Transverse colon (tissue), 4 donors: ENCODE measurements around the gene NUP205. TPM values are rescaled to one million over a fixed set of nuclear protein-coding genes. Genes with fewer than 3 reads are reported as not detected.

ENCODE experiments used
- DNase-seq: peaks from one replicate; pipeline ENCODE4 v3.0.0-alpha.2; 2019
- H3K27ac ChIP-seq, 4 donors: fragments of 200-600 bp; sonication (generic); 2 replicates each; pipeline ENCODE4 v1.5.1; 2016 to 2018; ENCODE audit warnings: inconsistent platforms in 4 of 4
- H3K27me3 ChIP-seq: fragments of 200-600 bp; sonication (generic); 2 replicates; pipeline ENCODE4 v1.5.1; 2017; ENCODE audit warnings: inconsistent platforms
- H3K36me3 ChIP-seq, 4 donors: fragments of 200-600 bp; sonication (generic); 2 replicates each; pipeline ENCODE4 v1.5.1; 2017 to 2019; ENCODE audit warnings: inconsistent platforms in 4 of 4
- H3K4me1 ChIP-seq, 4 donors: fragments of 200-600 bp; sonication (generic); 2 replicates each; pipeline ENCODE4 v1.5.1; 2017 to 2020; ENCODE audit warnings: inconsistent platforms in 4 of 4
- H3K4me3 ChIP-seq, 4 donors: fragments of 200-600 bp; sonication (generic); 1 replicate in 1 of 4; 2 replicates in 3 of 4; pipeline versions ENCODE4 v1.5.1 to v1.6.1; 2017 to 2019; ENCODE audit warnings: inconsistent platforms in 4 of 4
- H3K9me3 ChIP-seq, 2 donors: fragments of 200-600 bp; sonication (generic); 2 replicates each; pipeline ENCODE4 v1.5.1; 2017 to 2019; ENCODE audit warnings: inconsistent platforms in 2 of 2
- EP300 ChIP-seq: sonication (generic); formaldehyde crosslinking; IDR thresholded peaks from one replicate; pipeline ENCODE4 v1.6.1; 2017; ENCODE audit warnings: antibody characterized with exemption, low read depth
- POLR2A ChIP-seq: fragments of 450-650 bp; IDR thresholded peaks from one replicate; pipeline ENCODE4 v1.6.1; 2016; ENCODE audit warnings: antibody characterized with exemption, mild to moderate bottlenecking, moderate library complexity
- POLR2AphosphoS5 ChIP-seq, 3 donors: sonication (generic); formaldehyde crosslinking; IDR thresholded peaks; one replicate each; pipeline ENCODE4 v1.6.1; 2016; ENCODE audit warnings: antibody characterized with exemption in 3 of 3
- WGBS, 2 donors: methylation state at CpG; one replicate each; pipeline ENCODE4 v1.1.5; 2018; ENCODE audit warnings: low coverage in 1 of 2; 5-methylcytosine and 5-hydroxymethylcytosine counted together
- in situ Hi-C, 4 donors: fragments of 200-750 bp; cut with MboI; loops; one replicate each; pipeline versions ENCODE4 v1.15.0 to v1.15.1; 2017; ENCODE audit warnings: low sequenced_read_pairs in 3 of 4, low pct_ligation_motif_present in 1 of 4, low pct_unique_long_range_greater_than_20kb in 1 of 4
- intact Hi-C: fragments of 100-400 bp; cut with DNase I; formaldehyde crosslinking; loops from one replicate; pipeline ENCODE4 v1.15.1; 2023; ENCODE audit warnings: low total_unique reads
- total RNA-seq, 4 donors: library from RNA; depleted of rRNA; stranded (reverse); fragments of >200 nt; gene quantifications; one replicate each; pipeline ENCODE4 v1.1.0, GENCODE V29; 2016
- TF ChIP-seq, protein P1 (sequence below), 5 experiments: fragments of 200-600 bp in 3 of 5; fragments of 450-650 bp in 2 of 5; sonication (generic) in 3 of 5; IDR thresholded peaks; 1 replicate in 2 of 5; 2 replicates in 3 of 5; pipeline ENCODE4 v1.5.1; 2016 to 2017; ENCODE audit warnings: antibody characterized with exemption in 5 of 5, inconsistent platforms in 3 of 5, mild to moderate bottlenecking in 2 of 5, moderate library complexity in 1 of 5

The NUP205 gene
- total RNA-seq, 4 donors from 2014 or later = 23.2 to 84.5 (median 25.2) TPM

DNA sequence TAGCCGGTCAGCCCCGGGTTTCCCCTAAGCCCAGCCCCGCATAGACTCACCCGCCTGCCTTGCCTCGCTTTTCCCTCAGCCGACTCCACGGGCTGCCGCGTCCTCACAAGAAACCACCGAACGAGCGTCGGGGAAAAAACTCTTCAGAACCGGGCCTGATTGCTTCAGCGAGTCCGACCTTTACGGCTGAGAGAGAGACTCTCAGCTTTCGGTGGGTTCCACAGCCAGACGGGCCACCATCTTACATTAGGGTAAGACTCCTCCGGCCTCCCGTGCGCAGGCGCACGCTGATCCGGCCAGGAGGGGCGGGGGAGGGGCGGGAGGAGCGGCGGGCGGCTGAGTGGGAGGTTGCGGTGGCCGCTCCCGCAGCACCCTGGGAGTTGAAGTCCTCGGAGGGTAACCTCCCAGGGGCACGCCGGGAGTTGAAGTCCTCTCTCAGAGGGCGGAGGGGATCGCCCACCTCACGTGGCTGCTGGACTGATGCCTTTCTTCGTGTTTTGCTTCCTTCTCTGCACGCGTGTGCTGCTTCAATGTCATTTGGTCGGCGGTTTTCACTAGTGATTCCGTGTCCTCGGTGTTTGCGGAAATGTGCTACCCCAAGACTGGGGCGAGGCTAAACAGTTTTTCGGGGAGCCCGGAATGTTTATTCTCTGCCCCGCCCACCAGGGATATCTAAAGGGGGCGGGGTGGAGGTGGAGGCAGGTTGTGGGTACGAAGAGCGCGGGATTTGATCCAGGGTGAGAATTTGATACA is 47.7 kb upstream of the NUP205 start, which contains the start of gene CNOT4:
Gene CNOT4 (minus strand): TSS at position 264 of the 753 bp plus-strand sequence. CDS start 71,771 bp downstream, outside the sequence.
- Histone ChIP-seq H3K4me3 (peak within 1 kb of the TSS; percentile 66 to 94 (median 84)), H3K4me1 (peaks cover 9 to 32% (median 23%) of the 10 kb centered on the region in 4 donors), H3K36me3 (no peaks in the 10 kb centered on the region), H3K27me3 (no peaks in the 10 kb centered on the region), H3K9me3 (no peaks in the 10 kb centered on the region), H3K27ac (peak within 1 kb of the TSS; percentile 91 to 97 (median 95))
- intact Hi-C loops (loop anchor here (2.0 to 10.0 kb wide), 2 partner anchors 47 to 1045 kb away; partner anchors contain the start of gene NUP205), in situ Hi-C loops (loop anchor here in 1 of 4 donors (5.0 kb wide), 1 partner anchor 47 kb away; the partner anchor contains the start of gene NUP205)
- peak; percentile 98 for DNase-seq
- WGBS, 2 donors = 0% methylated on average over 2 to 42 of the region's 55 CpGs
- TF ChIP-seq POLR2A = peak; percentile 71
- TF ChIP-seq, protein P1, sequence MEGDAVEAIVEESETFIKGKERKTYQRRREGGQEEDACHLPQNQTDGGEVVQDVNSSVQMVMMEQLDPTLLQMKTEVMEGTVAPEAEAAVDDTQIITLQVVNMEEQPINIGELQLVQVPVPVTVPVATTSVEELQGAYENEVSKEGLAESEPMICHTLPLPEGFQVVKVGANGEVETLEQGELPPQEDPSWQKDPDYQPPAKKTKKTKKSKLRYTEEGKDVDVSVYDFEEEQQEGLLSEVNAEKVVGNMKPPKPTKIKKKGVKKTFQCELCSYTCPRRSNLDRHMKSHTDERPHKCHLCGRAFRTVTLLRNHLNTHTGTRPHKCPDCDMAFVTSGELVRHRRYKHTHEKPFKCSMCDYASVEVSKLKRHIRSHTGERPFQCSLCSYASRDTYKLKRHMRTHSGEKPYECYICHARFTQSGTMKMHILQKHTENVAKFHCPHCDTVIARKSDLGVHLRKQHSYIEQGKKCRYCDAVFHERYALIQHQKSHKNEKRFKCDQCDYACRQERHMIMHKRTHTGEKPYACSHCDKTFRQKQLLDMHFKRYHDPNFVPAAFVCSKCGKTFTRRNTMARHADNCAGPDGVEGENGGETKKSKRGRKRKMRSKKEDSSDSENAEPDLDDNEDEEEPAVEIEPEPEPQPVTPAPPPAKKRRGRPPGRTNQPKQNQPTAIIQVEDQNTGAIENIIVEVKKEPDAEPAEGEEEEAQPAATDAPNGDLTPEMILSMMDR (IDR thresholded peaks at IDR 0.05) = no peak
- no peak for TF ChIP-seq EP300
- TF ChIP-seq POLR2AphosphoS5 (IDR thresholded peaks at IDR 0.05) = peak; percentile 80 to 89 (median 86)

GRCh38 chr7:135510592-135511183 is 47.0 kb upstream of the NUP205 start:
- DNase-seq = no peak
- Histone ChIP-seq H3K27ac (peak overlapping the region; percentile 91 to 97 (median 95)), H3K4me3 (peak overlapping the region; percentile 66 to 94 (median 84)), H3K4me1 (peaks cover 9 to 32% (median 23%) of the 10 kb centered on the region in 4 donors), H3K9me3 (no peaks in the 10 kb centered on the region), H3K27me3 (no peaks in the 10 kb centered on the region), H3K36me3 (no peaks in the 10 kb centered on the region)
- intact Hi-C loops (loop anchor here (2.0 kb wide), 1 partner anchor 46 kb away; the partner anchor contains the start of gene NUP205), in situ Hi-C loops (loop anchor here in 1 of 4 donors (5.0 kb wide), 1 partner anchor 47 kb away; the partner anchor contains the start of gene NUP205)
- WGBS, 2 donors = 4 to 6% methylated on average over 2 to 17 of the region's 17 CpGs
- no peak for TF ChIP-seq EP300
- TF ChIP-seq, protein P1 (IDR thresholded peaks at IDR 0.05) = no peak
- no peak for TF ChIP-seq POLR2A
- TF ChIP-seq POLR2AphosphoS5 (IDR thresholded peaks at IDR 0.05) = no peak

DNA sequence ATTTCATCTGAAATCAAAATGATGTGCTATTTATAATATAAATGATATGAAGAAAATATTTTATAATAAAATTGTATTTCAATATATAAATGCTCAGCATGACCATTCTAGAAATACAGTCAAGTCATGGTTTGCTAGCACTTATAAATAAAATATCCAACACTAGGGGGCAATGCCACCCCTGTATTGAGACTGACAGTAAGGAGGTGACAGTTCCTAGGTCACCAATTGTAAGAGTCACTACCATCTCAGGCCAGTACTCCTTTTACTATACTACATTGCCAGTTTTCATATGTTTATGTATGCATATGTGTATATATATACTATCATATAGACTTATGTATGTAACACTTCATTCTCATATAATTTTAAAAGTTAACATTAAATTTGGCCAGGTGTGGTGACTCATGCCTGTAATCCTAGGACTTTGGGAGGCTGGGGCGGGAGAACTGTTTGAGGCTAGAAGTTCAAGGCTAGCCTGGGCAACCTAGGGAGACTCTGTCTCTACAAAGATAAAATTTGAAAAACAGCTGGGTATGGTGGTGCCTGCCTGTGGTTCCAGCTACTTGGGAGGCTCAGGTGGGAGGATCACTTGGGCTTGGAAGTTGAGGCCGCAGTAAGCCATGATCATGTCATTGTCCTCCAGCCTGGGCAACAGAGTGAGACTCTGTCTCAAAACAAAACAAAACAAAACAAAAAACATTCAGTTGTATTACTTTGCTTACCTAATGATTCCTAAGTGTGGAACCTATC is 45.4 kb upstream of the NUP205 start:
- H3K36me3 ChIP-seq = no peaks in the 10 kb centered on the region
- no peaks in the 10 kb centered on the region for H3K9me3 ChIP-seq
- no peaks in the 10 kb centered on the region for H3K27me3 ChIP-seq
- no peak overlapping the region for H3K27ac ChIP-seq
- H3K4me1 ChIP-seq = peaks cover 9 to 22% (median 19%) of the 10 kb centered on the region in 4 donors
- in situ Hi-C loops (loop anchor here in 1 of 4 donors (5.0 kb wide), 1 partner anchor 45 kb away; the partner anchor contains the start of gene NUP205), intact Hi-C loops (no loop called here)
- no peak for DNase-seq
- H3K4me3 ChIP-seq = no peak overlapping the region
- 89 to 100% methylated on average over 1 to 2 of the region's 2 CpGs for WGBS, 2 donors
- TF ChIP-seq POLR2A = no peak
- TF ChIP-seq, protein P1 (IDR thresholded peaks at IDR 0.05) = peak in 4 of 5 experiments; percentile 43 to 59 (median 50)
- TF ChIP-seq EP300 = no peak
- no peak for TF ChIP-seq POLR2AphosphoS5 (IDR thresholded peaks at IDR 0.05)
